ENCODE results near the gene PIEZO1.

PIEZO1 gene

GRCh38 chr16:88686439-88687253 is 98.4 kb downstream of the PIEZO1 start, which contains the start of gene SNAI3:
Gene SNAI3 (minus strand): TSS chr16:88686507. CDS start chr16:88686406, 101 bp downstream.
- Mint-ChIP-seq H3K27ac (peak within 1 kb of the TSS; percentile 44), H3K4me1 (ENCODE audit: low read depth) (peaks cover 51% of the 10 kb centered on the region), H3K9me3 (no peaks in the 10 kb centered on the region), H3K27me3 (no peaks in the 10 kb centered on the region), H3K4me3 (peak within 1 kb of the TSS; percentile 79), H3K36me3 (ENCODE audit: low read depth) (no peaks in the 10 kb centered on the region)
- DNase-seq: peak; percentile 93

- H3K4me1 Mint-ChIP-seq (ENCODE audit: low read depth): peaks cover 51% of the 10 kb centered on the region
- DNase-seq: no peak
- peak overlapping the region; percentile 79 for H3K4me3 Mint-ChIP-seq
- H3K27me3 Mint-ChIP-seq: no peaks in the 10 kb centered on the region
- H3K27ac Mint-ChIP-seq: peak overlapping the region; percentile 44
- H3K36me3 Mint-ChIP-seq (ENCODE audit: low read depth): no peaks in the 10 kb centered on the region
- no peaks in the 10 kb centered on the region for H3K9me3 Mint-ChIP-seq
Observed at GRCh38 chr16:88686062-88686438, 99.0 kb downstream of the PIEZO1 start.

GRCh38 chr16:88685156-88686061 is 99.6 kb downstream of the PIEZO1 start:
- H3K4me1 Mint-ChIP-seq (ENCODE audit: low read depth): peaks cover 49% of the 10 kb centered on the region
- H3K27me3 Mint-ChIP-seq: no peaks in the 10 kb centered on the region
- peak overlapping the region; percentile 79 for H3K4me3 Mint-ChIP-seq
- peak; percentile 75 for DNase-seq
- H3K27ac Mint-ChIP-seq: peak overlapping the region; percentile 22
- no peaks in the 10 kb centered on the region for H3K36me3 Mint-ChIP-seq (ENCODE audit: low read depth)
- H3K9me3 Mint-ChIP-seq: no peaks in the 10 kb centered on the region

- Mint-ChIP-seq H3K36me3 (ENCODE audit: low read depth) (peaks cover 2% of the 10 kb centered on the region), H3K4me3 (peak overlapping the region; percentile 79), H3K27me3 (no peaks in the 10 kb centered on the region), H3K4me1 (ENCODE audit: low read depth) (peaks cover 49% of the 10 kb centered on the region), H3K9me3 (no peaks in the 10 kb centered on the region), H3K27ac (peak overlapping the region; percentile 50)
- no peak for DNase-seq
Observed at GRCh38 chr16:88684569-88685155, 100.4 kb downstream of the PIEZO1 start.

- Mint-ChIP-seq H3K27ac (peak overlapping the region; percentile 94), H3K27me3 (no peaks in the 10 kb centered on the region), H3K4me1 (ENCODE audit: low read depth) (peaks cover 43% of the 10 kb centered on the region), H3K9me3 (no peaks in the 10 kb centered on the region), H3K4me3 (peak overlapping the region; percentile 64), H3K36me3 (ENCODE audit: low read depth) (peaks cover 3% of the 10 kb centered on the region)
- peak; percentile 80 for DNase-seq
Observed at GRCh38 chr16:88681709-88682451, 103.1 kb downstream of the PIEZO1 start.

- no peaks in the 10 kb centered on the region for H3K27me3 Mint-ChIP-seq
- peak overlapping the region; percentile 64 for H3K4me3 Mint-ChIP-seq
- H3K4me1 Mint-ChIP-seq (ENCODE audit: low read depth): peaks cover 43% of the 10 kb centered on the region
- peak overlapping the region; percentile 94 for H3K27ac Mint-ChIP-seq
- H3K9me3 Mint-ChIP-seq: no peaks in the 10 kb centered on the region
- peak; percentile 65 for DNase-seq
- H3K36me3 Mint-ChIP-seq (ENCODE audit: low read depth): peaks cover 4% of the 10 kb centered on the region
Observed at GRCh38 chr16:88681084-88681680, 103.8 kb downstream of the PIEZO1 start.

- no peak for DNase-seq
- Mint-ChIP-seq H3K9me3 (no peaks in the 10 kb centered on the region), H3K4me3 (no peak overlapping the region), H3K27ac (peak overlapping the region; percentile 94), H3K36me3 (ENCODE audit: low read depth) (peaks cover 4% of the 10 kb centered on the region), H3K27me3 (no peaks in the 10 kb centered on the region), H3K4me1 (ENCODE audit: low read depth) (peaks cover 43% of the 10 kb centered on the region)
Observed at GRCh38 chr16:88680554-88681083, 104.4 kb downstream of the PIEZO1 start.

GRCh38 chr16:88678224-88678979 is 106.6 kb downstream of the PIEZO1 start:
- Mint-ChIP-seq H3K27ac (no peak overlapping the region), H3K27me3 (no peaks in the 10 kb centered on the region), H3K4me1 (ENCODE audit: low read depth) (peaks cover 21% of the 10 kb centered on the region), H3K9me3 (no peaks in the 10 kb centered on the region), H3K36me3 (ENCODE audit: low read depth) (peaks cover 4% of the 10 kb centered on the region), H3K4me3 (no peak overlapping the region)
- DNase-seq: no peak

- no peaks in the 10 kb centered on the region for H3K27me3 Mint-ChIP-seq
- H3K36me3 Mint-ChIP-seq (ENCODE audit: low read depth): peaks cover 4% of the 10 kb centered on the region
Observed at GRCh38 chr16:88677721-88678120, 107.3 kb downstream of the PIEZO1 start.

GRCh38 chr16:88676502-88677242 is 108.3 kb downstream of the PIEZO1 start:
- Mint-ChIP-seq H3K4me3 (no peak overlapping the region), H3K27ac (no peak overlapping the region), H3K27me3 (no peaks in the 10 kb centered on the region), H3K9me3 (no peaks in the 10 kb centered on the region), H3K4me1 (ENCODE audit: low read depth) (peaks cover 12% of the 10 kb centered on the region), H3K36me3 (ENCODE audit: low read depth) (peaks cover 4% of the 10 kb centered on the region)
- DNase-seq: no peak

More at GRCh38 chr16:88677721-88678120, 107.3 kb downstream of the PIEZO1 start:
- Mint-ChIP-seq H3K9me3 (no peaks in the 10 kb centered on the region), H3K4me3 (no peak overlapping the region), H3K27ac (no peak overlapping the region), H3K4me1 (ENCODE audit: low read depth) (peaks cover 21% of the 10 kb centered on the region)
- DNase-seq: no peak

GRCh38 chr16:88673716-88674379 is 111.2 kb downstream of the PIEZO1 start:
- Mint-ChIP-seq H3K36me3 (ENCODE audit: low read depth) (peaks cover 2% of the 10 kb centered on the region), H3K27ac (no peak overlapping the region), H3K9me3 (no peaks in the 10 kb centered on the region), H3K27me3 (no peaks in the 10 kb centered on the region), H3K4me3 (no peak overlapping the region), H3K4me1 (ENCODE audit: low read depth) (no peaks in the 10 kb centered on the region)
- no peak for DNase-seq

- no peak for DNase-seq
- H3K27ac Mint-ChIP-seq: no peak overlapping the region
- peaks cover 8% of the 10 kb centered on the region for H3K36me3 Mint-ChIP-seq (ENCODE audit: low read depth)
- H3K4me3 Mint-ChIP-seq: no peak overlapping the region
- H3K4me1 Mint-ChIP-seq (ENCODE audit: low read depth): no peaks in the 10 kb centered on the region
- H3K27me3 Mint-ChIP-seq: no peaks in the 10 kb centered on the region
- no peaks in the 10 kb centered on the region for H3K9me3 Mint-ChIP-seq
Observed at GRCh38 chr16:88672776-88673175, 112.2 kb downstream of the PIEZO1 start.

Measured in activated T-cell treated with anti-CD3 and anti-CD28 coated beads, Interleukin-2, amount 50 U/mL, for 24 hours (primary cell).